ENCODE results near the gene RAD51B. TPM values are rescaled to one million over a fixed set of nuclear protein-coding genes. Genes with fewer than 3 reads are reported as not detected.

Gene RAD51B
- total RNA-seq, 1 experiment from 2014 or later: 16.7 TPM

DNA sequence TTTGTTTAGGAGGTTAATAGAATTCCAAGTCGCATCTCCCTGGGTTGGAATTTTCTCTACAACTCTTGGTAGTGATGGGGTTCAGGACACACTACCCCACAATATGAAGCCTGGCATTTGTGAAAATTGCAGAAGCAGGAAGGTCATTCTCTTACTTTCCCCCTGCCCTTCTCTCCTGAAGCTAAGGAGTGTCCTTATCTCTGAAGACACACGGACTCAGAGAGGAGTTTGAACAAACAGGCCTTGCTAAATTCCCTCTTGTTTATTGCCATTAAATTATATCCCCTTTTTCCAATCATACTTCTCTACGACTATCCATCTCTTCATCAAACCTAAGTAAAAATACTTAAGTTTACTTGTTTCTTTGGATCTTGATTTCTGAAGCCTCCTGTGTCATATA lies 443.0 kb downstream of the RAD51B start:
- H3K79me2 ChIP-seq (ENCODE audit: insufficient read depth, low read length): no peaks in the 10 kb centered on the region
- H3K36me3 Mint-ChIP-seq (ENCODE audit: insufficient read depth in 1 of 3, low read depth in 3 of 3): no peaks in the 10 kb centered on the region
- H2BK5ac ChIP-seq (ENCODE audit: insufficient read length, low read length): no peak overlapping the region
- H3K27me3 ChIP-seq (ENCODE audit: insufficient read depth, low read length): no peaks in the 10 kb centered on the region
- peaks cover 3% of the 10 kb centered on the region for H3K27me3 Mint-ChIP-seq (ENCODE audit: low read depth)
- H2BK120ac ChIP-seq (ENCODE audit: low read depth, low read length, poor library complexity, severe bottlenecking): no peak overlapping the region
- H3T11ph ChIP-seq (ENCODE audit: low read length): no peak overlapping the region
- H3K4me1 ChIP-seq (ENCODE audit: insufficient read depth, low read length): peaks cover 27% of the 10 kb centered on the region
- no peaks in the 10 kb centered on the region for H3K79me1 ChIP-seq (ENCODE audit: insufficient read depth, low read depth, low read length, poor library complexity, severe bottlenecking)
- no peak overlapping the region for H3K18ac ChIP-seq (ENCODE audit: insufficient read length, low read depth, low read length)
- H3K27ac Mint-ChIP-seq: peak overlapping the region in 1 of 3 experiments; percentile 74; a peak in 1 of 7 replicates
- H2BK12ac ChIP-seq (ENCODE audit: insufficient read length, low read depth, low read length): no peak overlapping the region
- no peak overlapping the region for H4K91ac ChIP-seq (ENCODE audit: insufficient read length, low read depth, low read length)
- H3K4me1 Mint-ChIP-seq: peaks cover 56 to 59% of the 10 kb centered on the region in 2 experiments
- H2AFZ ChIP-seq (ENCODE audit: low read length): no peak overlapping the region
- H2BK20ac ChIP-seq (ENCODE audit: low read depth, low read length, poor library complexity, severe bottlenecking): no peak overlapping the region
- H4K20me1 ChIP-seq (ENCODE audit: control insufficient read depth, insufficient read depth, insufficient read length): no peaks in the 10 kb centered on the region
- no peak overlapping the region for H3K4ac ChIP-seq (ENCODE audit: low read depth, low read length)
- H3K23me2 ChIP-seq (ENCODE audit: insufficient read length, low read depth, low read length, poor library complexity, severe bottlenecking): no peaks in the 10 kb centered on the region
- H2BK15ac ChIP-seq (ENCODE audit: low read depth, low read length): no peak overlapping the region
- H2AK5ac ChIP-seq (ENCODE audit: insufficient read length, low read length): no peak overlapping the region
- no peak overlapping the region for H3K27ac ChIP-seq (ENCODE audit: insufficient read length, low read depth, low read length)
- TF ChIP-seq, protein P1, sequence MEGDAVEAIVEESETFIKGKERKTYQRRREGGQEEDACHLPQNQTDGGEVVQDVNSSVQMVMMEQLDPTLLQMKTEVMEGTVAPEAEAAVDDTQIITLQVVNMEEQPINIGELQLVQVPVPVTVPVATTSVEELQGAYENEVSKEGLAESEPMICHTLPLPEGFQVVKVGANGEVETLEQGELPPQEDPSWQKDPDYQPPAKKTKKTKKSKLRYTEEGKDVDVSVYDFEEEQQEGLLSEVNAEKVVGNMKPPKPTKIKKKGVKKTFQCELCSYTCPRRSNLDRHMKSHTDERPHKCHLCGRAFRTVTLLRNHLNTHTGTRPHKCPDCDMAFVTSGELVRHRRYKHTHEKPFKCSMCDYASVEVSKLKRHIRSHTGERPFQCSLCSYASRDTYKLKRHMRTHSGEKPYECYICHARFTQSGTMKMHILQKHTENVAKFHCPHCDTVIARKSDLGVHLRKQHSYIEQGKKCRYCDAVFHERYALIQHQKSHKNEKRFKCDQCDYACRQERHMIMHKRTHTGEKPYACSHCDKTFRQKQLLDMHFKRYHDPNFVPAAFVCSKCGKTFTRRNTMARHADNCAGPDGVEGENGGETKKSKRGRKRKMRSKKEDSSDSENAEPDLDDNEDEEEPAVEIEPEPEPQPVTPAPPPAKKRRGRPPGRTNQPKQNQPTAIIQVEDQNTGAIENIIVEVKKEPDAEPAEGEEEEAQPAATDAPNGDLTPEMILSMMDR (conservative IDR thresholded peaks at IDR 0.05): no peak
- no peak overlapping the region for H3K4me2 ChIP-seq (ENCODE audit: insufficient read depth, insufficient read length, low read length)
- no peak overlapping the region for H3K56ac ChIP-seq (ENCODE audit: insufficient read length, low read depth, low read length)
- H3K23ac ChIP-seq (ENCODE audit: insufficient read length, low read depth, low read length): no peak overlapping the region
- no peak overlapping the region; a peak in 1 of 5 replicates for H3K4me3 Mint-ChIP-seq
- no peak overlapping the region for H3K14ac ChIP-seq (ENCODE audit: insufficient read depth, low read length)
- H4K8ac ChIP-seq (replicated peaks; ENCODE audit: insufficient read length, low read depth, low read length): no peak overlapping the region
- H4K5ac ChIP-seq (ENCODE audit: insufficient read length, low read depth, low read length): no peak overlapping the region
- DNase-seq: no peak
- no peaks in the 10 kb centered on the region for H3K9me3 ChIP-seq (ENCODE audit: control insufficient read depth, low read depth, low read length)
- no peak overlapping the region for H3K9ac ChIP-seq (ENCODE audit: extremely low read depth, insufficient read length, low read length)
- H3K9me3 Mint-ChIP-seq: no peaks in the 10 kb centered on the region
- WGBS (ENCODE audit: extremely low coverage, insufficient read length, low lambda C conversion rate): 92% methylated on average over 1 of the region's 3 CpGs
